NCI-H2171 (cell line): Measurements from ENCODE around the gene SKIL.

ENCODE experiments used
- DNase-seq: peaks from one replicate; lab custom pipeline; 2025; lab: John Stamatoyannopoulos, UW

Gene SKIL

DNA sequence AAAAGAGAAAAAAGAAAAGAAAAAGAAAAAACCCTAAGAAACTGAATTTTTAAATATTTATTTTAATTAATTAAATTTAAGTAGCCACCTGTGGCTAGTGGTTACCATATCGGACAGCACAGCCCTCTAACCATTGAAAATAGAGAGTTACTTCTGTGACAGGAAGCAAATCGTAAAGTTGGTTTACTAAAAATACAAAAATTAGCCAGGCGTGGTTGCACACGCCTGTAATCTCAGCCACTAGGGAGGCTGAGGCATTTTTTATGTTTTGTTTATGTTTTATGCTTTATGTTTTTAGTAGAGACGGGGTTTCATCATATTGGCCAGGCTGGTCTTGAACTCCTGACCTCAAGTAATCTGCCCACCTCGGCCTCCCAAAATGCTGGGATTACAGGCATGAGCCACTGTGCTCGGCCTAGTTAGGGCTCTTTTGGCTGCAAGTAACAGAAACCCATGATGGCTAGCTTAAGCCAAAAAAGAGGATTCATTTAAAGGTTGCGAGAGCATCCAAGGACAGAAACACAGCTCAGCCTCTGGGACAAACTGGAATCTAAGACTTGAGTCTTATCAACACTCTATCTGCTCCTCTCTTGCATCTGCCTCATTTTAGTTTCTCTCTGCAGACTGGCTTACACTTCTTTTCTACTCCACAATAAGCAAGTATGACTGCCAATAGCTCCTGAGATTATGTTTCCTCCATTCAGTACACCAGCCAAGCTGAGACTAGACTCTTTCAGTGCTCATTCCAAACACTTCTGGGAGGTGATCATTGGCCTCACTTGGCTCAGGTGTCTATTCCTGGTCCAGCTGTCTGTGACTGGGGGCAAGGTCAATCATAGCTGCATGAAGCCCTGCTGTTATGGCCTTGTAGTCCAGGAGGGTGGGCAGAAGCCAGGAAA is 6.8 kb upstream of the SKIL start:
- no peak for DNase-seq

DNA sequence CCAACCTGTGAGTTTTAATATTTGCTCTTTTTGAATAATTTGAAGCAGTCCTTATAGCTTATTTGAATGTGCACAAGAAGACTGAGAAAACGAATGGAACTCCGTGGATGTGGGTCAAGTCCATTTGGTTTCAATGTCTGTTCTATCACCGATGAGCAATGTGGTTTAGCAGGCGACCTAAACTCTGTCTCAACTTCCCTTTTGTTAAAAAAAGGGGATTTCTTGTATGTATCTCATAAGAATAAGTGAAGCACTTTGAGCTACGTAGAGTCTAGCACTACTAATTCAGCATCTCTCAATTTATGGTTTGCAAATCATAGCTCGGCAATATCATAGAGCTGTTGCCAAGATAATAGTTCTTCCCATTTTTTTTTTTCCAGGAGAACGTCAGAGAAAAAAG is 4.6 kb upstream of the SKIL start:
- no peak for DNase-seq

DNA sequence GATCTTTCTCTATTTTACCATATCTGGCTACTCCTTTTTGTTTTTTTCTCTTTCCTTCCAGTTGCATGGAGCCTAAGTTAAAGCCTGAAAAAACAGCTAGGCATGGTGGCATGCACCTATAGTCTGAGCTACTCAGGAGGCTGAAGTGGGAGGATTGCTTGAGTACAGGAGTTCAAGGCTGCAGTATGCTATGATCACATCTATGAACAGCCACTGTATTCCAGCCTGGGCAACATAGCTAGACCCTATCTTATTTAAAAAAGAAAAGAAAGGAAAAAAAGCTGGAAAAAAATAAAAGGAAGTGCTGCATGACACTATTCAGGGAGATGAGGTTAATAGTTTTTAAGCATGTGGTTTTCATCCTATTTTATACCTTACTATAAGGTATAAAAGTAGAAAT is 4.0 kb upstream of the SKIL start:
- DNase-seq, result no peak

DNA sequence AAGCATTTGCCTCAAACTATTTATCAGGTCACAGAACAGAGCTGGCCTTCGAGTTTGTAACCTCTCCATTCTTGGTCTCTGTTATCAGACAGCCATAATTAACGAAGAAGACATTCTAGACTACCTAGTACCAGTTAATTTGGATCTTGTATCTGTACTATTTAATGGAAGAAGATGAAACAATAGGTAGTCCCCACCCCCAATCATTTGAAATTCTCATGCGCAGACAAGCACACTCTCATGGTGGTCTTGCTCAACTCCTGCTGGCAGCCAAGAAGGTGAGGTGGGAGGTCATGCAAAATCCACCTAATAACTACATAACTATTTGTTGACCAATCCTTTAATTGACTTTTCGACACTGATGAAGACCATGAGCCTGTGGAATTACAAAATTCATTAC is 2.8 kb upstream of the SKIL start:
- DNase-seq, result no peak

- DNase-seq, result peak; percentile 69
Observed at GRCh38 chr3:170355738-170356595, 1.5 kb upstream of the SKIL start.

GRCh38 chr3:170356596-170357175 is 829 bp upstream of the SKIL start:
- peak; percentile 83 for DNase-seq

GRCh38 chr3:170358042-170359010 is 811 bp downstream of the SKIL start:
- DNase-seq, result peak; percentile 41

DNA sequence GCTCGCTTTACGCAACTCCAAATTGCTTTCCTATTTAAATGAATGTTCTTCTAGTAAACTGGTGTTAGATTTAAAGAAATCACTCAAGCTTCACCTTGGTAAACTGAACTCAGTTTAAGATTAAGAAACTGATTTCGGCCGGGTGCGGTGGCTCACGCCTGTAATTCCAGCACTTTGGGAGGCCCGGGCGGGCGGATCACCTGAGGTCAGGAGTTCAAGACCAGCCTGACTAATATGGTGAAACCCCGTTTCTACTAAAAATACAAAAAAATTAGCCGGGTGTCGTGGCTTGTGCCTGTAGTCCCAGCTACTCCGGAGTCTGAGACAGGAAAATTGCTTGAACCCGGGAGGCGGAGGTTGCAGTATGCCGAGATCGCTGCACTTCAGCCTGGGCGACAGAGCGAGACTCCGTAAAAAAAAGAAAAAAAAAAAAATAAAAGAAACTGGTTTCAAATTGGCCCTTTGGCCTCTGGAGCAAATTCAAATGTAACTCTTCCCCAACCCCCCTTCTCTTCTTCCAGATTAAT is 1.7 kb downstream of the SKIL start:
- no peak for DNase-seq

DNA sequence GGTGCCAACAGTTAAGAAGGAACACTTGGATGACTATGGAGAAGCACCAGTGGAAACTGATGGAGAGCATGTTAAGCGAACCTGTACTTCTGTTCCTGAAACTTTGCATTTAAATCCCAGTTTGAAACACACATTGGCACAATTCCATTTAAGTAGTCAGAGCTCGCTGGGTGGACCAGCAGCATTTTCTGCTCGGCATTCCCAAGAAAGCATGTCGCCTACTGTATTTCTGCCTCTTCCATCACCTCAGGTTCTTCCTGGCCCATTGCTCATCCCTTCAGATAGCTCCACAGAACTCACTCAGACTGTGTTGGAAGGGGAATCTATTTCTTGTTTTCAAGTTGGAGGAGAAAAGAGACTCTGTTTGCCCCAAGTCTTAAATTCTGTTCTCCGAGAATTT is 3.0 kb downstream of the SKIL start:
- no peak for DNase-seq

- DNase-seq, result no peak
Observed at GRCh38 chr3:170360916-170361315, 3.4 kb downstream of the SKIL start.

GRCh38 chr3:170361711-170362110 is 4.2 kb downstream of the SKIL start:
- no peak for DNase-seq

- DNase-seq, result no peak
Observed at GRCh38 chr3:170363471-170363994, 6.0 kb downstream of the SKIL start.

GRCh38 chr3:170364965-170365364 is 7.5 kb downstream of the SKIL start:
- no peak for DNase-seq

DNA sequence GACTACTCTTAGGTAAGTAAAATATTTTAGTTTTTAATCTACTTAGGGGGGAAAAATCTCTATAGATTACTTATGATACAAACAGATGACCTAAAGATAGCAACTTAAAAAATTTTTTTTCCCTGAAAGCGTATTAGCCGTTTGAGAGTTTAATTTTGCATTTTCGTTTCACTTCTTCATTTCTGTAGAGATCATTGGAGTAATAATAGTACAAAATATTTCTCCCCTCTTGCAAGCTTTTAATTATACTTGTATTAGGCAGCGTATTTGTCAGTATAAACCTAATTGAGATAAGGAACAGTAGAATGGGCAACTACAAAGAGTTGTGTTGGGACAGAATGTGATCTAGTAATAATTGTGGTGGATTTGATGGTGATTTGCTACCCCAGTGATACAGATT is 10.3 kb downstream of the SKIL start:
- DNase-seq, result no peak

DNA sequence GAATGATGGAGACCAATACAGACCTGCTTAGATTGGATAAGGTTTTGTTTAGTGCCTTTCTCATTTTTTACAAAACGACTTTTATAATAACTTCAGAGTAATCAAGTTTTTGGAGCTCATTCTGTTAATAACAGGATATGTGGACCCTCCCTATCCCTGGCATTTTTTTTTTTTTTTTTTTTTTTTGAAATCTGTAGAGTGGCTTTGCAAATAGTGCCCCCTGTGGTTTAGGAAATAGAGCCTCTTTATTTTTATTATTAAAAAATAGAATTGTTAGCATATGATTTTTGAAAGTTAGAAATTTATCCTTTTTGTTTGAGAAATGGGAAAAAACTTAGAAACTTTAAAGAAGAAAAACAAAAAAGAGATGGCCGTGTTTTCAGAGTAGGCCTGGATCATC is 11.4 kb downstream of the SKIL start:
- DNase-seq, result no peak

DNA sequence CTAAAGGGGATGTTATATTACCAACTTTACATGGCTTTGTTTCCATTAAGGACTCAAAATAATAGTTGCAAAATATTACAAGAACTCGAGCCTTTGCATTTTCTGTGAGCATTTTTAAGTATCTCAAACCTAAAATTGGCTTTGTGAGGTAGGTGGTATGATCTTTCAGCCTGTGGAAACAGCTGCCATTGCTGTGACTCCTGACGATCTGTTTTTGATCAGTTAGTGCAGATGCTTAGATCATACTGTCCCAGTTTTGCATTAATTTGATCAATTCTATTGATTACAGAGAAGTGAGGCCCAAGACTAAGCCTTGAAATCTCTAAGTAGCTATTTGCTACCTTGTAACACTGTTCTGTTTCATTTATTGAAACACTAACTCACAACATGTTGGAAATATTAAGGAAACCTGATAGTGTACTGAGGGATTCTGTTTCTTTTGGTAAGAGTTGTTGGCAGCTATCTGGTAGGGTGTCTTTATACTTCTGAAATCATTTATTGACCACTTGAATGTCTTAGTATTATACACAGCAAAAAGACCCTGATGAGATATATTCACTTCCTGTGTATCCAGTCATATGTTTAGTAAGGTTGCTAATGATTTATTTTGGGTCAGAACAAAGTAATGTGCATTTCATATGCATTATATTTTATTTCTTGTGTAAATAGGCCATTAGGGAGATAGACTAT is 14.8 kb downstream of the SKIL start:
- DNase-seq, result no peak

GRCh38 chr3:170383567-170383966 is 26.1 kb downstream of the SKIL start:
- DNase-seq, result no peak

DNA sequence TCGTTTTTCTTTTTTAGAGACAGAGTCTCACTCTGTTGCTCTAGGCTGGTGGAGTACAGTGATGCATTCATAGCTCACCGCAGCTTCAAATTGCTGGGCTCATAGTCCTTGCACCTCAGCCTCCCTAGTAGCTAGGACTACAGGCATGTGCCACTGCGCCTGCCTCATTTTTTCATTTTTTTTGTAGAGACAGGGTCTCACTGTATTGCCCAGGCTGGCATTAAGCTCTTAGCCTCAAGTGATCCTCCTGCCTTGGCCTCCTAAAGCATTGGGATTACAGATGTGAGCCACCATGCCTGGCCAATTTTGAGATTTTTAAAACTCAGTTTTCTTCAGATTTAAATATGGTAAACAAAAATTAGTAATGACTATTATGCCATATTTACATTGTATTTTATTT is 29.0 kb downstream of the SKIL start:
- DNase-seq, result no peak

DNA sequence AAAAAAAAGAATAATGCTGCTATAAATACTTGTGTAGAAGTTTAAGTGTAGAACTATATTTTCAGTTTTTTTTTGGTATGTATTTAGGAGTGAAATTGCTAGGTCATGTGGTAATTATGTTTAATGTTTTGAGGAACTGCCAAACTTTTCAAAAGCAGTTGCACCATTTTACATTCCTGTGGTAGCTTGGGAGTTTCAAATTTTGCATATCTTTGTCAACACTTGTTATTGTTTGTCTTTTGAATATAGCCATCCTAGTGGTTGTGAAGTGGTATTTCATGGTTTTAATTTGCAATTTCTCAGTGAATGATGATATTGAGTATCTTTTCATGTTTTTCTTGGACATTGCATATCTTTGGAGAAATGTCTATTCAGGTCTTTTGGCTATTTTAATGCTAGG is 30.4 kb downstream of the SKIL start:
- no peak for DNase-seq

DNA sequence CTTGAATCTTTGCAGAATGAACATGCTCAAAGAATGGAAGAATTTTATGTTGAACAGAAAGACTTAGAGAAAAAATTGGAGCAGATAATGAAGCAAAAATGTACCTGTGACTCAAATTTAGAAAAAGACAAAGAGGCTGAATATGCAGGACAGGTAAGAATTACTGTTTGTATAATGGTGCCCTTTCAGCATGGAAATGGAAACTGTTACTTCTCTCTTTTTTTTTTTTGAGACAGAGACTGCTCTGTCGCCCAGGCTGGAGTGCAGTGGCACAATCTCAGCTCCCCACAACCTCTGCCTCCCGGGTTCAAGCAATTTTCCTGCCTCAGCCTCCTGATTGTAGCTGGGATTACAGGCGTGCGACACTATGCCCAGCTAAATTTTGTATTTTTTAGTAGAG is 33.6 kb downstream of the SKIL start:
- no peak for DNase-seq
